Measurements from ENCODE around the gene EPB41L3.
A peak's percentile ranks its signal among the peaks of the same experiment; 100 is the strongest.

EPB41L3 gene

GRCh38 chr18:5449858-5450509, 93.8 kb downstream of the EPB41L3 start:
- DNase-seq = no peak

GRCh38 chr18:5447442-5447841, 96.4 kb downstream of the EPB41L3 start:
- no peak for DNase-seq

GRCh38 chr18:5444847-5445246, 99.0 kb downstream of the EPB41L3 start:
- no peak for DNase-seq

- no peak for DNase-seq
Observed at GRCh38 chr18:5444269-5444668, 99.5 kb downstream of the EPB41L3 start.

- DNase-seq = no peak
Observed at GRCh38 chr18:5439986-5440696, 103.7 kb downstream of the EPB41L3 start.

GRCh38 chr18:5434425-5434824, 109.4 kb downstream of the EPB41L3 start:
- no peak for DNase-seq

GRCh38 chr18:5431836-5432575, 111.8 kb downstream of the EPB41L3 start:
- DNase-seq = no peak

GRCh38 chr18:5430131-5430530, 113.7 kb downstream of the EPB41L3 start:
- DNase-seq = no peak

- DNase-seq = no peak
Observed at GRCh38 chr18:5429681-5430080, 114.1 kb downstream of the EPB41L3 start.

GRCh38 chr18:5425721-5426120, 118.1 kb downstream of the EPB41L3 start:
- no peak for DNase-seq

GRCh38 chr18:5424903-5425664, 118.7 kb downstream of the EPB41L3 start:
- peak; percentile 37 for DNase-seq

- DNase-seq = no peak
Observed at GRCh38 chr18:5422626-5423025, 121.2 kb downstream of the EPB41L3 start.

- DNase-seq = no peak
Observed at GRCh38 chr18:5421981-5422380, 121.8 kb downstream of the EPB41L3 start.

GRCh38 chr18:5420906-5421305, 122.9 kb downstream of the EPB41L3 start:
- no peak for DNase-seq

GRCh38 chr18:5419601-5420000, 124.2 kb downstream of the EPB41L3 start:
- DNase-seq = no peak

- DNase-seq = no peak
Observed at GRCh38 chr18:5419030-5419429, 124.8 kb downstream of the EPB41L3 start.

GRCh38 chr18:5417342-5417741, 126.5 kb downstream of the EPB41L3 start:
- DNase-seq = no peak

- DNase-seq = no peak
Observed at GRCh38 chr18:5416112-5416511, 127.7 kb downstream of the EPB41L3 start.

GRCh38 chr18:5415665-5416064, 128.1 kb downstream of the EPB41L3 start:
- DNase-seq = no peak

GRCh38 chr18:5415031-5415430, 128.8 kb downstream of the EPB41L3 start:
- no peak for DNase-seq

- no peak for DNase-seq
Observed at GRCh38 chr18:5414546-5414945, 129.3 kb downstream of the EPB41L3 start.

- no peak for DNase-seq
Observed at GRCh38 chr18:5413447-5413846, 130.3 kb downstream of the EPB41L3 start.

- no peak for DNase-seq
Observed at GRCh38 chr18:5410582-5410981, 133.2 kb downstream of the EPB41L3 start.

All from DMS79 (cell line).